Activated T-cell treated with anti-CD3 and anti-CD28 coated beads, Interleukin-2, amount 50 U/mL, for 72 hours (primary cell): ENCODE data around the gene RING1. TPM values are rescaled to one million over a fixed set of nuclear protein-coding genes. Genes with fewer than 3 reads are reported as not detected.

Source experiments
- ATAC-seq, 2 donors: fragments of 150-1000 bp; cut with Tn5 transposase; replicated peaks in 1 of 2; 2 replicates each; pipeline ENCODE4 v1.10.0; 2021; ENCODE audit warnings: moderate library complexity in 2 of 2, mild to moderate bottlenecking in 1 of 2
- DNase-seq, 2 donors: peaks; one replicate each; pipeline ENCODE4 v3.0.0; 2021 to 2022; ENCODE audit warnings: mixed read lengths in 1 of 2
- H3K27ac Mint-ChIP-seq: one replicate; pipeline ENCODE4 v1.8.0; 2022; ENCODE audit warnings: mild to moderate bottlenecking, moderate library complexity, mixed read lengths
- H3K27me3 Mint-ChIP-seq: one replicate; pipeline ENCODE4 v1.8.0; 2022; ENCODE audit warnings: low read depth, mixed read lengths
- H3K36me3 Mint-ChIP-seq, 2 donors: one replicate each; pipeline ENCODE4 v1.8.0; 2022; ENCODE audit warnings: mixed read lengths in 2 of 2, mild to moderate bottlenecking in 1 of 2; ENCODE audit not compliant: insufficient read depth in 2 of 2
- H3K4me1 Mint-ChIP-seq: one replicate; pipeline ENCODE4 v1.8.0; 2022; ENCODE audit warnings: low read depth, mixed read lengths
- H3K4me3 Mint-ChIP-seq, 2 donors: one replicate each; pipeline ENCODE4 v1.8.0; 2022; ENCODE audit warnings: mild to moderate bottlenecking in 2 of 2, mixed read lengths in 2 of 2, moderate library complexity in 2 of 2
- H3K9me3 Mint-ChIP-seq, 2 donors: one replicate each; pipeline ENCODE4 v1.8.0; 2022; ENCODE audit warnings: mixed read lengths in 2 of 2
- total RNA-seq, 2 donors: library from RNA; stranded (reverse); gene quantifications; one replicate each; pipeline ENCODE4 v1.2.3, GENCODE V29; 2022

Gene RING1
- total RNA-seq, 2 donors from 2014 or later = 30.1 to 37.7 TPM

- no peaks in the 10 kb centered on the region for H3K9me3 Mint-ChIP-seq
- H3K27ac Mint-ChIP-seq = no peak overlapping the region
- H3K36me3 Mint-ChIP-seq = no peaks in the 10 kb centered on the region
- H3K4me1 Mint-ChIP-seq = peaks cover 13% of the 10 kb centered on the region
- peaks cover 54% of the 10 kb centered on the region for H3K27me3 Mint-ChIP-seq
- H3K4me3 Mint-ChIP-seq = no peak overlapping the region
- no peak for DNase-seq
- no peak for ATAC-seq
Measured at GRCh38 chr6:33236852-33237251, 28.6 kb downstream of the RING1 start.

DNA sequence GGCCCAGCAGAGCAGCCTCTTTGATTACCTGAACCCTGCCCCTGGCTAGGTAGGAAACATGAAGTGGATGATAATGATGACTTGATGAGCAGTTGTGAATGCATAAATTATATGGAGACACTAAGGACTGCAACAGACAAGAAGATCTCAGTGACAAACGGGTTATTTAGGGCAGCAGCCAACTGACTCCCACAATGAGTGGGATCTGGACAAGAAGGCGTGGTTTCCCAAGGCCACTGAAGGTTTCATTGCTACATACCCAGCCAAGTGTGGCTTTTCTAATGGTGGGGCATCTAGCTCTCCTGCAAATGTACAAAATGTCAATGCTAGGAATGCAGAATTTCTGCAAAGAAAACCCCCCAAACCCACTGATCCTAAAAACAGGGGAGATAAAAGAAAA, 29.4 kb downstream of the RING1 start:
- no peak overlapping the region for H3K4me3 Mint-ChIP-seq
- H3K4me1 Mint-ChIP-seq = peaks cover 21% of the 10 kb centered on the region
- H3K36me3 Mint-ChIP-seq = no peaks in the 10 kb centered on the region
- no peak for DNase-seq
- no peak for ATAC-seq
- no peak overlapping the region for H3K27ac Mint-ChIP-seq
- no peaks in the 10 kb centered on the region for H3K9me3 Mint-ChIP-seq
- H3K27me3 Mint-ChIP-seq = peaks cover 55% of the 10 kb centered on the region

- ATAC-seq = peak; percentile 93
- Mint-ChIP-seq H3K4me1 (peaks cover 21% of the 10 kb centered on the region), H3K27ac (peak overlapping the region; percentile 74), H3K36me3 (no peaks in the 10 kb centered on the region), H3K4me3 (peak overlapping the region; percentile 50 to 60), H3K9me3 (no peaks in the 10 kb centered on the region), H3K27me3 (peaks cover 44% of the 10 kb centered on the region)
- no peak for DNase-seq
Measured at GRCh38 chr6:33241968-33242367, 33.7 kb downstream of the RING1 start.

DNA sequence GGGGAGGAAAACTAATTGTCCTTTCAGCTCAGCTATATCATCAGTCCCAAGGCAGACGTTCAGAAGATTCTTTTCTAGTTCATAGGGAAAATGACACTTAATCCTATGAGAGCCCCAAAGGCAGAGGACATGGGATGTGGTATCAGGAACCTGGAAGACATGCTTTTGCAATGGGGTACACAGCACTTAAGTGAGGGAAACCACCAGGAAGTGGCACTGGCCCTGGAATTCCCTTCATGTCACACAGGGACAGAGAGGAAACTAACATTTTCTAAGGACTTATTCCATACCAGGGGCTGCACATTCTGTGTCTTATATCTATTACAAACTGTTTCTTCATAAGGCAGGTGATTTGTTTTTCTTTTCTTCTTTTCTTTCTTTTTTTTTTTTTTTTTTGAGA, 35.2 kb downstream of the RING1 start:
- no peak overlapping the region for H3K4me3 Mint-ChIP-seq
- no peaks in the 10 kb centered on the region for H3K9me3 Mint-ChIP-seq
- no peak overlapping the region for H3K27ac Mint-ChIP-seq
- DNase-seq (no peak), ATAC-seq (no peak)
- H3K27me3 Mint-ChIP-seq = peaks cover 34% of the 10 kb centered on the region
- H3K4me1 Mint-ChIP-seq = peaks cover 23% of the 10 kb centered on the region
- no peaks in the 10 kb centered on the region for H3K36me3 Mint-ChIP-seq

GRCh38 chr6:33247977-33248642, 39.8 kb downstream of the RING1 start:
- peaks cover 7 to 15% of the 10 kb centered on the region in 2 donors for H3K36me3 Mint-ChIP-seq

GRCh38 chr6:33248643-33248931, 40.3 kb downstream of the RING1 start:
- Mint-ChIP-seq H3K9me3 (no peaks in the 10 kb centered on the region), H3K27ac (peak overlapping the region; percentile 93), H3K4me3 (peak overlapping the region; percentile 94 to 95), H3K4me1 (peaks cover 34% of the 10 kb centered on the region), H3K27me3 (peaks cover 4% of the 10 kb centered on the region), H3K36me3 (peaks cover 7 to 15% of the 10 kb centered on the region in 2 donors)
- ATAC-seq = peak; percentile 12 to 19
- DNase-seq = peak in 1 of 2 donors; percentile 54

More at GRCh38 chr6:33247977-33248642, 39.8 kb downstream of the RING1 start:
- DNase-seq = peak; percentile 93
- H3K4me1 Mint-ChIP-seq = peaks cover 34% of the 10 kb centered on the region
- H3K27me3 Mint-ChIP-seq = peaks cover 9% of the 10 kb centered on the region
- H3K9me3 Mint-ChIP-seq = no peaks in the 10 kb centered on the region
- peak overlapping the region; percentile 93 for H3K27ac Mint-ChIP-seq
- peak; percentile 38 to 43 for ATAC-seq
- peak overlapping the region; percentile 94 to 95 for H3K4me3 Mint-ChIP-seq

DNA sequence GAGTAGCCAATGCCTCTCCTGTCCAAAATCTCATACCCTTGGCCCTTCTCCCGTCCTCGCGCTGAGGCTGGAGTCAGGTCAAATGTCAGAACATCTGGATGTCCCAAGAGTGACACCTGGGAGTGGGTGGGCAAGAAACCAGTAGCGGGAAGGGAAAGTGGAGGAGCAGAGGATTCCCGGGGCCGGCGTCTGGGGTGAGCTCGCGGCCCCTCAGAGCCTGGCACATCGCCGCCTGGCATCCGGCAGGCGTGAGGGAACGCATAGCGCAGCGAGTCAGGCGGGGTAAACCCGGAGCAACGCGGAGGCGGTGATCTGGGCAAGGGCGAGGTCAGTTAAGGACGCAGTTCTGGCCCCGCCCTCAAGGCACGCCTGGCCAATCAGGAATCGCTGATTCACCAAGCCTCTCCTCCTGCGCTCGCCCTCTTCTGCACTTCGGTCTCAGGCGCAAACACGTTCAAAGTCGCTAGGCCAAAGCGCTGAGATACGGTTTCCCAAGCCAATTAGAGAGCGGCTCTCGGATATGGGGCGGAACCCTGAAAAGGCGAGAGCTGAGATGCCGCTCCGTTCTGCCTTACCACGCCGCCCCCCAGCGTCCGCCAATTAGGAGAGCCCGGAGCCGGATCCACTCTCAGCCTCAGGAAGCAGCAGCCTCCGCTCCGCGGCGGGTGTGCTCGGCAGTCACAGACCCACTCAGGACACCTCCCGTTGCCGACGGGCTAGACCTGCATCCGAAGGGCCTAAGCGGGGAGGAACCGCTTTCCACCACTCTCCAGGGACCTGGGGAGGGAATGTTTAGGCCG, 40.8 kb downstream of the RING1 start:
- DNase-seq = peak; percentile 96 to 99
- Mint-ChIP-seq H3K27ac (peak overlapping the region; percentile 93), H3K4me1 (peaks cover 34% of the 10 kb centered on the region), H3K36me3 (peaks cover 7 to 18% of the 10 kb centered on the region in 2 donors), H3K4me3 (peak overlapping the region; percentile 94 to 95), H3K27me3 (no peaks in the 10 kb centered on the region), H3K9me3 (no peaks in the 10 kb centered on the region)
- ATAC-seq = peak; percentile 90 to 91

DNA sequence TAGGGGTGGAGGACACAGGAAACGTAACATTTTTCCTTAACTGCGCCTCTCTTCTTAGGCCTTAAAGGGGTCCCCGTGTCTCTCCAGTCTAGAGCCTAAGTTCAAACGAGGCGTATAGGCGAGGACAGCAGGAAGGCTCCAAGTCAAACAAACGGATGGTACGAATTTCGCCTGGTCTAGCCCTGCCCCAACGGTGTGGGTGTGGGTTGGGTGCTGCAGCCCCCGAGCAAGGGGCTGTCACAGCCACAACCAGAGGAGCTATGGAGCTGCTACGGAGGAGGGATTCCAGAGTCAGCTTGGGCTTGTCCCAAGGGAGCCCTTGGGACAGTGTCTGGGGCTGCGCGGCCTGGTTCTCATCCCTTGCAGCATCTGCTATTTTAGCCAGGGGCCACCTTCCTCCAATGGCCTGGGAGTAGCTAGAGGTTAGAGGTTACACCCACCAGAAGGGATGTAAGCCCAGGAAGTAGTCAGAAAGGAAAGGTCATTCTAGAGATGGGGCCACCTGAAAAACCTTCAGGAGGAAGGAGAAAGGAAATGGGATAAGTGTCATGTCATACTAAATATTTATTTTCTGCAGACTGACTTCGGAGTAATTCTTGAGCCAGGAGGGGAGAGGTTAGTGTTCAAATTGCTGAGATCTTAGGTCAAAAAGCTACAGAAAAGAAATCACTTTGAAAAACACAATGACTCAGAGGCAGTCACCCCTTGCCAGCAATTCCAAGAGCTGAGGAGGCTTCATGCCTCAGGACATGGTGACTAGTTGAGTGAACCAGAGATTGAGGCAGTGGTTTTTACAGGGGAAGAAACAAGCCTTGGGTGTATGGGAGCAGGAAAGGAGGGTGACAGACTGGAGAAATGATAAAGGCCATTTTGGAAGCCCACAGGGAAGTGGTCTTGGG, 41.7 kb downstream of the RING1 start:
- Mint-ChIP-seq H3K27ac (peak overlapping the region; percentile 63), H3K9me3 (no peaks in the 10 kb centered on the region), H3K4me1 (peaks cover 34% of the 10 kb centered on the region), H3K4me3 (peak overlapping the region; percentile 94 to 95), H3K27me3 (no peaks in the 10 kb centered on the region), H3K36me3 (peaks cover 7 to 18% of the 10 kb centered on the region in 2 donors)
- ATAC-seq (no peak), DNase-seq (peak; percentile 27 to 51)

- Mint-ChIP-seq H3K4me3 (peak overlapping the region; percentile 94 to 95), H3K4me1 (peaks cover 34% of the 10 kb centered on the region), H3K36me3 (peaks cover 7 to 18% of the 10 kb centered on the region in 2 donors), H3K9me3 (no peaks in the 10 kb centered on the region), H3K27me3 (no peaks in the 10 kb centered on the region), H3K27ac (peak overlapping the region; percentile 63)
- ATAC-seq (no peak), DNase-seq (no peak)
Measured at GRCh38 chr6:33250731-33251130, 42.4 kb downstream of the RING1 start.

DNA sequence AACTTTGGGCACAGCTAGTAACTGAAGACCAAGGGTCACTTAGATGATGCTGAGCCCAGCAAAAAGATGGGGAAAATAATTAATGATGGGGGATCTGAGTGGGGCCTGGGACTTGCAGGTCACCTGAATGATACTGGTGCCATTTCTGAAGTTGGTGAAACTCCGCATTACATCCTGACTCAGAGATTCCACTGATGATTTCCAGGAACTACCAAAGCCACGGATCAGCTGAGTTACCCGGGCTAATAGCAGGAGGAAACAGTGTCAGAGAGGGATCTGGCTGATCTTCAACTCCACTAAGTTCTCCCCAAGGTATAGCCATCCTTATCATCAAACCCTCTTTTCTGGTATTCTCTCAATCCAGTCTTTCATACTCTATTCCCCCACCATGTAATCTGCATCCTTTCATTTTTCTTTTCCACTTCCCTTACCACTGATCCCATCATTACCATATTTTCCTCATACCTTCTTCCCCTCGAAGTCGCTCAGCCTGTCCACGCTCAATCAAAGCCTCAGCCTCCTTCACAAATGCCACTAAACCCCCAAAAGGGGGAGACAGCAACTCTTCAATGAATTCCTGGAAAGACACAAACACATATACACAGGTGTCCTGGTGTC, 43.2 kb downstream of the RING1 start:
- DNase-seq (no peak), ATAC-seq (no peak)
- Mint-ChIP-seq H3K4me3 (peak overlapping the region in 1 of 2 donors; percentile 94), H3K4me1 (peaks cover 34% of the 10 kb centered on the region), H3K9me3 (no peaks in the 10 kb centered on the region), H3K27me3 (no peaks in the 10 kb centered on the region), H3K27ac (peak overlapping the region; percentile 54), H3K36me3 (peaks cover 7 to 18% of the 10 kb centered on the region in 2 donors)

GRCh38 chr6:33252759-33253158, 44.5 kb downstream of the RING1 start:
- ATAC-seq (no peak), DNase-seq (no peak)
- peaks cover 34% of the 10 kb centered on the region for H3K4me1 Mint-ChIP-seq
- no peaks in the 10 kb centered on the region for H3K9me3 Mint-ChIP-seq
- peak overlapping the region; percentile 83 for H3K27ac Mint-ChIP-seq
- peaks cover 7 to 18% of the 10 kb centered on the region in 2 donors for H3K36me3 Mint-ChIP-seq
- H3K27me3 Mint-ChIP-seq = no peaks in the 10 kb centered on the region
- H3K4me3 Mint-ChIP-seq = no peak overlapping the region

DNA sequence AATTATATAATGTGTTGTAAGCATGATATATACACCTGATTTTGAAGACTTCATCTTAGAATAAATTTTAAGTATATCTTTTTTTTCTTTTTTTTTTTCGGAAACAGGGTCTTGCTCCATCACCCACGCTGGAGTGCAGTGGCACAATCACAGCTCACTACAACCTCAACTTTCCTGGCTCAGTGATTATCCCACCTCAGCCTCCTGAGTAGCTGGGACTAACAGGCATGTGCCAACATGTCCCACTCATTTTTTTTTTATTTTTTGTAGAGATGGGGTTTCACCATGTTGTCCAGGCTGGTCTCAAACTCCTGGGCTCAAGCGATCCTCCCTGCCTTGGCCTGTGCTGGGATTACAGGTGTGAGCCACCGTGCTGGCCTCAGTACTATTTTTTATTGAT, 46.3 kb downstream of the RING1 start:
- H3K9me3 Mint-ChIP-seq = no peaks in the 10 kb centered on the region

More for the DNA sequence above, 46.3 kb downstream of the RING1 start:
- DNase-seq (no peak), ATAC-seq (no peak)
- peaks cover 7 to 22% of the 10 kb centered on the region in 2 donors for H3K36me3 Mint-ChIP-seq
- no peaks in the 10 kb centered on the region for H3K27me3 Mint-ChIP-seq
- no peak overlapping the region for H3K4me3 Mint-ChIP-seq
- peaks cover 24% of the 10 kb centered on the region for H3K4me1 Mint-ChIP-seq
- H3K27ac Mint-ChIP-seq = no peak overlapping the region
